ENCODE measurements around the gene PLD4. TPM values are rescaled to one million over a fixed set of nuclear protein-coding genes. Genes with fewer than 3 reads are reported as not detected.

PLD4 gene
- polyA plus RNA-seq, 3 donors, result 12.2 to 15.5 (median 15.1) TPM

GRCh38 chr14:104968541-104969401 is 44.1 kb downstream of the PLD4 start:
- no peaks in the 10 kb centered on the region for H3K4me1 ChIP-seq (ENCODE audit: control insufficient read depth in 1 of 2, insufficient read depth in 2 of 2, low read length in 2 of 2)
- H3K79me2 ChIP-seq (ENCODE audit: insufficient read depth, low read length), result no peaks in the 10 kb centered on the region
- DNase-seq, result peak in 1 of 3 donors; percentile 4
- H3K9ac ChIP-seq (ENCODE audit: insufficient read depth, low read length, poor library complexity, severe bottlenecking), result no peak overlapping the region
- no peak overlapping the region for H3K27ac ChIP-seq (ENCODE audit: low read depth in 1 of 2, low read length in 2 of 2)
- WGBS (ENCODE audit: insufficient coverage), result 91% methylated on average over 20 of the region's 21 CpGs
- H4K20me1 ChIP-seq (ENCODE audit: insufficient read depth, low read length), result no peaks in the 10 kb centered on the region
- Mint-ChIP-seq H3K36me3 (no peaks in the 10 kb centered on the region), H3K9me3 (no peaks in the 10 kb centered on the region), H3K27me3 (ENCODE audit: low read depth in 3 of 3) (peaks cover 20 to 35% (median 29%) of the 10 kb centered on the region in 3 donors), H3K27ac (no peak overlapping the region), H3K4me1 (peaks cover 4% of the 10 kb centered on the region), H3K4me3 (peak overlapping the region in 1 of 2 donors; percentile 55)
- H3K36me3 ChIP-seq (replicated peaks in 1 of 2; ENCODE audit: control insufficient read depth in 1 of 2, insufficient read depth in 2 of 2, low read length in 2 of 2), result no peaks in the 10 kb centered on the region
- intact Hi-C loops (cut with micrococcal nuclease), result no loop called here
- no peak overlapping the region for H3K4me2 ChIP-seq (replicated peaks; ENCODE audit: extremely low read depth, low read length, poor library complexity, severe bottlenecking)
- no peak for TF ChIP-seq CTCF (IDR thresholded peaks at IDR 0.05)
- no peak overlapping the region for H3K4me3 ChIP-seq (replicated peaks in 1 of 3; ENCODE audit: low read depth in 2 of 3, low read length in 3 of 3)
- H2AFZ ChIP-seq (ENCODE audit: insufficient read depth, low read depth, low read length, poor library complexity, severe bottlenecking), result no peak overlapping the region
- no peaks in the 10 kb centered on the region for H3K9me3 ChIP-seq (replicated peaks in 1 of 2; ENCODE audit: control insufficient read depth in 1 of 2, insufficient read depth in 1 of 2, low read length in 2 of 2)
- H3K27me3 ChIP-seq (ENCODE audit: control insufficient read depth in 2 of 2, insufficient read depth in 2 of 2, low read length in 2 of 2), result peaks cover 2 to 23% of the 10 kb centered on the region in 2 donors

- DNase-seq, result no peak
- no peak overlapping the region for H3K27ac ChIP-seq (ENCODE audit: low read depth in 1 of 2, low read length in 2 of 2)
- no peaks in the 10 kb centered on the region for H3K36me3 Mint-ChIP-seq
- peaks cover 4% of the 10 kb centered on the region for H3K4me1 Mint-ChIP-seq
- no peaks in the 10 kb centered on the region for H3K9me3 ChIP-seq (replicated peaks in 1 of 2; ENCODE audit: control insufficient read depth in 1 of 2, insufficient read depth in 1 of 2, low read length in 2 of 2)
- peaks cover 2 to 23% of the 10 kb centered on the region in 2 donors for H3K27me3 ChIP-seq (ENCODE audit: control insufficient read depth in 2 of 2, insufficient read depth in 2 of 2, low read length in 2 of 2)
- H2AFZ ChIP-seq (ENCODE audit: insufficient read depth, low read depth, low read length, poor library complexity, severe bottlenecking), result no peak overlapping the region
- intact Hi-C loops (cut with micrococcal nuclease), result loop anchor here in 1 of 2 donors (5.0 kb wide), 1 partner anchor 118 kb away; no protein-coding TSS in a partner anchor
- no peak overlapping the region for H3K4me3 ChIP-seq (replicated peaks in 1 of 3; ENCODE audit: low read depth in 2 of 3, low read length in 3 of 3)
- H3K4me3 Mint-ChIP-seq, result no peak overlapping the region
- no peaks in the 10 kb centered on the region for H3K9me3 Mint-ChIP-seq
- no peak overlapping the region for H3K9ac ChIP-seq (ENCODE audit: insufficient read depth, low read length, poor library complexity, severe bottlenecking)
- no peaks in the 10 kb centered on the region for H3K36me3 ChIP-seq (replicated peaks in 1 of 2; ENCODE audit: control insufficient read depth in 1 of 2, insufficient read depth in 2 of 2, low read length in 2 of 2)
- WGBS (ENCODE audit: insufficient coverage), result 95% methylated on average over 8 of the region's 10 CpGs
- H3K27me3 Mint-ChIP-seq (ENCODE audit: low read depth in 3 of 3), result peaks cover 22 to 35% (median 29%) of the 10 kb centered on the region in 3 donors
- H3K27ac Mint-ChIP-seq, result no peak overlapping the region
- no peaks in the 10 kb centered on the region for H4K20me1 ChIP-seq (ENCODE audit: insufficient read depth, low read length)
- no peaks in the 10 kb centered on the region for H3K79me2 ChIP-seq (ENCODE audit: insufficient read depth, low read length)
- TF ChIP-seq CTCF (IDR thresholded peaks at IDR 0.05), result no peak
- no peak overlapping the region for H3K4me2 ChIP-seq (replicated peaks; ENCODE audit: extremely low read depth, low read length, poor library complexity, severe bottlenecking)
- no peaks in the 10 kb centered on the region for H3K4me1 ChIP-seq (ENCODE audit: control insufficient read depth in 1 of 2, insufficient read depth in 2 of 2, low read length in 2 of 2)
Observed at GRCh38 chr14:104969741-104970230, 45.1 kb downstream of the PLD4 start.
